Measurements from ENCODE around the gene NEURL1B. TPM values are rescaled to one million over a fixed set of nuclear protein-coding genes. Genes with fewer than 3 reads are reported as not detected.

NEURL1B gene
- total and polyA plus RNA-seq, 2 experiments from 2014 or later, result 0.13 to 1.8 TPM

DNA sequence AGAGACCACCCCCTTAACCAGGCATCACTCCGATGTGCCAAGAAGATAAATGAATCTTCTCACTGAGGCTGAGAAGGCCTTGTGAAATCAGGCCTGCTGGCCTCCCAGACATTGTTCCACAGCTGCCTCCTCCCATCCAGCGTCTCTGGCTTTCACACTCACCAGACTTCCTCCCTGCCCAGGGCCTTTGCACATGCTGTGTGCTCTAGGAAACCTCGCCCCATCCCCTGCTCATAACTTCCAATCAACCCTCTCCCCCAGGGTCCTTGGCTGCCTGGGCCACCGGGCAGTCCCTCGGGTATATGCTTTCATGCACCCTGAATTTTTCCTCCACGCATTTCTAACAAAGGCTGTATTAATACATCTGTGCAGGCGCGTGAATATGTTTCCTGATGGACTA is 71.5 kb downstream of the NEURL1B start:
- TF ChIP-seq EZH2 (IDR thresholded peaks at IDR 0.05; ENCODE audit: insufficient read depth, poor library complexity, severe bottlenecking) (no peak), EZH2phosphoT487 (IDR thresholded peaks at IDR 0.05; ENCODE audit: insufficient read depth, low read depth) (no peak)
- Histone ChIP-seq H3K9me3 (ENCODE audit: low read depth) (no peaks in the 10 kb centered on the region), H2AFZ (no peak overlapping the region), H3K9ac (no peak overlapping the region), H3K9me2 (ENCODE audit: insufficient read depth) (no peaks in the 10 kb centered on the region), H3K4me3 (no peak overlapping the region), H3K79me2 (ENCODE audit: insufficient read depth) (no peaks in the 10 kb centered on the region), H4K20me1 (ENCODE audit: insufficient read depth) (no peaks in the 10 kb centered on the region), H3K4me2 (ENCODE audit: unreplicated experiment) (no peak overlapping the region), H3K27me3 (replicated peaks; ENCODE audit: insufficient read depth) (no peaks in the 10 kb centered on the region), H3K36me3 (ENCODE audit: low read depth) (no peaks in the 10 kb centered on the region), H3F3A (ENCODE audit: insufficient read depth) (peaks cover 9% of the 10 kb centered on the region; the same call in 1 of the 2 replicates), H3K27ac (no peak overlapping the region), H3K4me1 (ENCODE audit: insufficient read depth) (peaks cover 10% of the 10 kb centered on the region)
- DNase-seq, result no peak
- in situ Hi-C loops (cut with MboI), result loop anchor here (25.0 kb wide), 2 partner anchors 425 to 550 kb away; partner anchors contain the start of gene BNIP1
- WGBS, 2 experiments (ENCODE audit: low coverage in 1 of 2, low lambda C conversion rate in 2 of 2, missing lambda C conversion rate in 2 of 2), result 50 to 51% methylated on average over 8 of the region's 8 CpGs

DNA sequence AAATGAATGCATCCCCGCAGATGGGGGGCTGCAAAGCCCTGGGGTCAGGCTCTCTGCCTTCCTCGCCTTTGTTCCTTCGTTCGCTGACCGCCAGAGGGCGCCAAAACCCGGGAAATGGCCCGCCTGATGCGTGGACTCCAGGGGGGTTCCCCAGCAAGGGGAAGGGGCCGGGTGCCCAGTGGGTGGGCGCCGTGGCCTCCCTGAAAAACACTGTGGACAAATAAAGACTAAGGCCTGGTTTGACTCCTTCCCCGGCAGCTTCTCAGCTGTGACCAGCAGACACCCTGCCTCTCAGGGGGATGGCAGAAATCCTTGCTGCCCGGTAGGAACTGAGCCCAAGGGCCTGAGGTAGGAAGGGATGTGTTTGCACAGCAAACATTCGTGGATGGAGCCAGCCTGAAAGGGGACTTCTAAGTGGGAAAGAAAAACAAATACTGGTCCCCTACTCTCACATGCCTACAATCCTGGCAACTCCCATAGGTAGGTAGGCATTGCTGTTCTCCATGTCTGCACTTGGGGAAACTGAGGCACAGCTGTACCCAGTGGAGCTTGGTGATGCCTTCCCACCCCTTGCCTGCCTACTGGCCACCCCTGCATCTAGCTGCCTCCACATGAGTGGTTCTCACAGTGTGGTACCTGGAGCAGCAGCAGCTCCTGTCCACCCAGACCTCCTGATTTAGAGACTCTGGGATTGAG is 72.2 kb downstream of the NEURL1B start:
- Histone ChIP-seq H3K4me3 (no peak overlapping the region; the same call in 1 of the 2 replicates), H3K27me3 (replicated peaks; ENCODE audit: insufficient read depth) (no peaks in the 10 kb centered on the region), H3K36me3 (ENCODE audit: low read depth) (no peaks in the 10 kb centered on the region), H3K4me1 (ENCODE audit: insufficient read depth) (peaks cover 10% of the 10 kb centered on the region), H3K9me3 (ENCODE audit: low read depth) (no peaks in the 10 kb centered on the region), H4K20me1 (ENCODE audit: insufficient read depth) (no peaks in the 10 kb centered on the region), H2AFZ (0 out of 2 replicates have a peak overlapping the region, but pooled peaks have one; percentile 26), H3K4me2 (ENCODE audit: unreplicated experiment) (peak overlapping the region; percentile 24), H3K9ac (peak overlapping the region; percentile 34; the same call in 1 of the 2 replicates), H3K27ac (no peak overlapping the region), H3F3A (ENCODE audit: insufficient read depth) (peaks cover 8% of the 10 kb centered on the region; the same call in 1 of the 2 replicates), H3K9me2 (ENCODE audit: insufficient read depth) (no peaks in the 10 kb centered on the region), H3K79me2 (ENCODE audit: insufficient read depth) (no peaks in the 10 kb centered on the region)
- TF ChIP-seq EZH2 (IDR thresholded peaks at IDR 0.05; ENCODE audit: insufficient read depth, poor library complexity, severe bottlenecking), result no peak
- TF ChIP-seq EZH2phosphoT487 (IDR thresholded peaks at IDR 0.05; ENCODE audit: insufficient read depth, low read depth), result no peak
- DNase-seq, result peak; percentile 51
- WGBS, 2 experiments (ENCODE audit: low coverage in 1 of 2, low lambda C conversion rate in 2 of 2, missing lambda C conversion rate in 2 of 2), result 0 to 2% methylated on average over 15 of the region's 15 CpGs
- in situ Hi-C loops (cut with MboI), result loop anchor here (25.0 kb wide), 2 partner anchors 424 to 549 kb away; partner anchors contain the start of gene BNIP1

DNA sequence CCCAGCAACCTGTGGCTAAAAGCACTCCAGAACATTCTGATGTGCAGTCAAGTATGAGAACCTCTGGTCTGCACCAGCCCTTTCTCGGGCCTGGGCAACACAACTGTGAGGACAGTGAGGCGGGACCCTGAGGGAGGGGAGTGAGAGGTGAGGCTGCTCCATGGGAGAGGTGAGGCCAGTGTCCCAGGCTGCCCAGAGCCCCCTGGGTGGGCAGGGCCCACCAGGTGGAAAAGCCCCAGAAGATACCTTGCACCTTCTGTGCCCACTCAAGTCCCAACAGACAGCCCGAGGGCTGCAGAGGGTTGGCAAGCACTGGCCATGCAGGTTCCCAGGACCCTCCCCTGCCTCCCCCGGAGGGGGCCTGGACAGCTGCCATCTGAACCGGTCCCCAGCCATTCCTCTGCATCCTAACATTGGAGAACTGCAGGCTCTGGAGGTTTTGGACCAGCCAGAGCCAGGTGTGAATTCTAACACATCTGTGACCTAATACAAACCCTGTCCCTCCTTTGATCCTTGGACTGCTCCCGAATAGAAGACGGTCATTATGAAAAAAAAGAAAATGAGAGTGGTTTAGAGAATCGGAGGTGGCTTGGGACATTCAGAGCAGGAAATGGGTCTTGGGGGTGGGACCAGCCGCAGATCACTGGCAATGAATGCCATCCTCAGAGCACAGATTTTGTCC is 72.9 kb downstream of the NEURL1B start:
- H3K4me2 ChIP-seq (ENCODE audit: unreplicated experiment), result no peak overlapping the region
- no peaks in the 10 kb centered on the region for H3K9me3 ChIP-seq (ENCODE audit: low read depth)
- no peaks in the 10 kb centered on the region for H3K9me2 ChIP-seq (ENCODE audit: insufficient read depth)
- H3K79me2 ChIP-seq (ENCODE audit: insufficient read depth), result no peaks in the 10 kb centered on the region
- no peak overlapping the region for H3K4me3 ChIP-seq
- DNase-seq, result no peak
- 63% methylated on average over 9 of the region's 9 CpGs for WGBS, 2 experiments (ENCODE audit: low coverage in 1 of 2, low lambda C conversion rate in 2 of 2, missing lambda C conversion rate in 2 of 2)
- H2AFZ ChIP-seq, result no peak overlapping the region
- H3K27me3 ChIP-seq (replicated peaks; ENCODE audit: insufficient read depth), result no peaks in the 10 kb centered on the region
- no peaks in the 10 kb centered on the region for H4K20me1 ChIP-seq (ENCODE audit: insufficient read depth)
- no peak overlapping the region for H3K27ac ChIP-seq
- 0 out of 2 replicates have a peak, but pooled peaks cover 1% of the 10 kb centered on the region for H3F3A ChIP-seq (ENCODE audit: insufficient read depth)
- H3K4me1 ChIP-seq (ENCODE audit: insufficient read depth), result peaks cover 10% of the 10 kb centered on the region
- H3K9ac ChIP-seq, result no peak overlapping the region
- TF ChIP-seq EZH2 (IDR thresholded peaks at IDR 0.05; ENCODE audit: insufficient read depth, poor library complexity, severe bottlenecking), result no peak
- no peak for TF ChIP-seq EZH2phosphoT487 (IDR thresholded peaks at IDR 0.05; ENCODE audit: insufficient read depth, low read depth)
- in situ Hi-C loops (cut with MboI), result loop anchor here (25.0 kb wide), 2 partner anchors 423 to 548 kb away; partner anchors contain the start of gene BNIP1
- no peaks in the 10 kb centered on the region for H3K36me3 ChIP-seq (ENCODE audit: low read depth)
